Astrocyte (in vitro differentiated cells and primary cell): Measurements from ENCODE around the gene HNF4A. TPM values are rescaled to one million over a fixed set of nuclear protein-coding genes. Genes with fewer than 3 reads are reported as not detected.

Experiments
- DNase-seq: peaks from one replicate; pipeline ENCODE4 v3.0.0-alpha.2; 2010; ENCODE audit warnings: low read depth
- FAIRE-seq: peaks from 2 replicates; lab custom pipeline; 2011; peaks lifted over from hg19 to GRCh38; lab: Jason Lieb, UNC
- H2AFZ ChIP-seq: 2 replicates; pipeline ENCODE4 v1.6.0; 2012; ENCODE audit warnings: low read depth, low read length, inconsistent platforms
- H3K27ac ChIP-seq: 2 replicates; pipeline ENCODE4 v1.5.1; 2011; ENCODE audit warnings: low read depth, low read length, inconsistent platforms
- H3K27me3 ChIP-seq: 2 replicates; pipeline ENCODE4 v1.6.0; 2011; ENCODE audit warnings: low read length, inconsistent platforms; ENCODE audit not compliant: insufficient read depth
- H3K36me3 ChIP-seq: 2 replicates; pipeline ENCODE4 v1.5.1; 2011; ENCODE audit warnings: low read length, inconsistent platforms; ENCODE audit not compliant: insufficient read depth
- H3K4me1 ChIP-seq: 2 replicates; pipeline ENCODE4 v1.5.1; 2011; ENCODE audit warnings: low read length, inconsistent platforms; ENCODE audit not compliant: insufficient read depth
- H3K4me2 ChIP-seq: 2 replicates; pipeline ENCODE4 v1.6.0; 2012; ENCODE audit warnings: low read length, inconsistent platforms
- H3K4me3 ChIP-seq: 2 replicates; pipeline ENCODE4 v1.5.1; 2011; ENCODE audit warnings: low read depth, mild to moderate bottlenecking, low read length, inconsistent platforms; ENCODE audit not compliant: insufficient read depth
- H3K79me2 ChIP-seq: 2 replicates; pipeline ENCODE4 v1.6.0; 2012; ENCODE audit warnings: mild to moderate bottlenecking, low read length, inconsistent platforms; ENCODE audit not compliant: insufficient read depth
- H3K9ac ChIP-seq: 2 replicates; pipeline ENCODE4 v1.6.0; 2012; ENCODE audit warnings: mild to moderate bottlenecking, low read length, inconsistent platforms
- H3K9me3 ChIP-seq: 2 replicates; pipeline ENCODE4 v1.5.1; 2012; ENCODE audit warnings: low read depth, mild to moderate bottlenecking, low read length, inconsistent platforms; ENCODE audit not compliant: insufficient read depth
- H4K20me1 ChIP-seq: 2 replicates; pipeline ENCODE4 v1.6.0; 2012; ENCODE audit warnings: low read length, inconsistent platforms; ENCODE audit not compliant: insufficient read depth
- H3K27ac Mint-ChIP-seq: one replicate; pipeline ENCODE4 v1.8.0; 2021; ENCODE audit warnings: mild to moderate bottlenecking, mixed read lengths; ENCODE audit not compliant: unreplicated experiment
- H3K27me3 Mint-ChIP-seq: one replicate; pipeline ENCODE4 v1.8.0; 2021; ENCODE audit warnings: low read depth, mixed read lengths; ENCODE audit not compliant: unreplicated experiment
- H3K36me3 Mint-ChIP-seq: one replicate; pipeline ENCODE4 v1.8.0; 2021; ENCODE audit warnings: low read depth, mixed read lengths; ENCODE audit not compliant: unreplicated experiment
- H3K4me1 Mint-ChIP-seq: one replicate; pipeline ENCODE4 v1.8.0; 2021; ENCODE audit warnings: low read depth, mixed read lengths; ENCODE audit not compliant: unreplicated experiment
- H3K4me3 Mint-ChIP-seq: one replicate; pipeline ENCODE4 v1.8.0; 2021; ENCODE audit warnings: mild to moderate bottlenecking, moderate library complexity, mixed read lengths; ENCODE audit not compliant: unreplicated experiment
- H3K9me3 Mint-ChIP-seq: one replicate; pipeline ENCODE4 v1.8.0; 2021; ENCODE audit warnings: mild to moderate bottlenecking, mixed read lengths; ENCODE audit not compliant: unreplicated experiment
- EZH2 ChIP-seq: IDR thresholded peaks from 2 replicates; pipeline ENCODE4 v1.6.1; 2012; ENCODE audit warnings: mild to moderate bottlenecking, low read length, inconsistent platforms; ENCODE audit not compliant: insufficient read depth
- total RNA-seq: library from RNA; stranded (reverse); gene quantifications from 2 replicates; pipeline ENCODE4 v1.2.1, GENCODE V29; 2021
- TF ChIP-seq, protein P1 (sequence below): IDR thresholded peaks from 2 replicates; pipeline ENCODE4 v1.5.1; 2011; ENCODE audit warnings: low read depth, mild to moderate bottlenecking, inconsistent platforms, low read length, moderate library complexity; ENCODE audit not compliant: insufficient read depth

The HNF4A gene
- total RNA-seq, 1 donor from 2014 or later: not detected

DNA sequence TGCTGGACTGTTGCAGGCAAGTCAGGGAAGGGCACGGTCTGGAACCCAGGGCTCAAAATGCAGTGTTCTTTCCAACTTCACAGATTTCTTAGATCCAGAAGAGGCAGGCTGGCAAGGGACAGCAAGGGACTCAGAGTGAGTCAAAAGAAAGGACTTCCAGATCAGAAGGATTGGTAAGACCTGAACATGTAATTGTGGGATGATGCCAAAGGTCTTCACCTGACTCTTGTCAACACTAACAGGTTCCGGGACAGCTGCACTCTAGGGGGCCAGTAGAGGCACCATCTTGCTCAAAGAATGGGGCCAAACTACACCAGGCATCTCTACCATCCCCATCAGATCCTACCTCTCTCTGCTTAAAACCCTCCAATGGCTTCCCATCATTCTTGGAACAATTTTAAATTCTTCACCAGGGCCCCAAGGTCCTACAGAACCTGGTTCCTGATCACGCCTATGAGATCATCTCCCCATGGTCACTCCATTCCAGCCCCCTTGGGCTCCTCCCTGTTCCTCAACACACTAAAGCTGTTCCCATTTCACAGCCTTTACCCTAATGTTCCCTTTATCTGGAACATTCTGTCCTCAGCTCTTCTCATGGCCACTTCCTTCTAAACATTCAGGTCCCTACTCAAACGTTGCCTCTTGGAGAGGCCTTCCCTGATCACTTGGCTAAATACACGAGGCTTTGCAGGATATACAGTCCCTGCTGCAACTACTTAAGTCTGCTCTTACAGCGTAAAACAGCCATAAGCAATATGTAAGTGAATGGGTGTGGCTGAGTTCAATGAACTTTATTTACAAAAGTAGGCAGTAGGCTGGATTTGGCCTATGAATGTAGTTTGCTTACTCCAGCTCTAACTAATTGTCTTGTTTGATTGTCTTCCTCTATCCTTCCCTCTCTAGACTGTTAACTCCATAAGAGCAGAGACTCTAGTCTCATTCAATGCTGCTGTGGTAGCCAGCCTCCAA lies 90.5 kb downstream of the HNF4A start:
- Histone ChIP-seq H4K20me1 (no peaks in the 10 kb centered on the region), H3K4me3 (no peak overlapping the region), H2AFZ (no peak overlapping the region), H3K9ac (no peak overlapping the region), H3K9me3 (no peaks in the 10 kb centered on the region), H3K79me2 (no peaks in the 10 kb centered on the region), H3K27ac (no peak overlapping the region), H3K4me2 (no peak overlapping the region), H3K27me3 (peaks cover 17% of the 10 kb centered on the region), H3K4me1 (no peaks in the 10 kb centered on the region), H3K36me3 (no peaks in the 10 kb centered on the region)
- DNase-seq: no peak
- Mint-ChIP-seq H3K36me3 (no peaks in the 10 kb centered on the region), H3K9me3 (no peaks in the 10 kb centered on the region), H3K27ac (no peak overlapping the region), H3K4me3 (no peak overlapping the region), H3K4me1 (no peaks in the 10 kb centered on the region), H3K27me3 (peaks cover 46% of the 10 kb centered on the region)
- TF ChIP-seq, protein P1, sequence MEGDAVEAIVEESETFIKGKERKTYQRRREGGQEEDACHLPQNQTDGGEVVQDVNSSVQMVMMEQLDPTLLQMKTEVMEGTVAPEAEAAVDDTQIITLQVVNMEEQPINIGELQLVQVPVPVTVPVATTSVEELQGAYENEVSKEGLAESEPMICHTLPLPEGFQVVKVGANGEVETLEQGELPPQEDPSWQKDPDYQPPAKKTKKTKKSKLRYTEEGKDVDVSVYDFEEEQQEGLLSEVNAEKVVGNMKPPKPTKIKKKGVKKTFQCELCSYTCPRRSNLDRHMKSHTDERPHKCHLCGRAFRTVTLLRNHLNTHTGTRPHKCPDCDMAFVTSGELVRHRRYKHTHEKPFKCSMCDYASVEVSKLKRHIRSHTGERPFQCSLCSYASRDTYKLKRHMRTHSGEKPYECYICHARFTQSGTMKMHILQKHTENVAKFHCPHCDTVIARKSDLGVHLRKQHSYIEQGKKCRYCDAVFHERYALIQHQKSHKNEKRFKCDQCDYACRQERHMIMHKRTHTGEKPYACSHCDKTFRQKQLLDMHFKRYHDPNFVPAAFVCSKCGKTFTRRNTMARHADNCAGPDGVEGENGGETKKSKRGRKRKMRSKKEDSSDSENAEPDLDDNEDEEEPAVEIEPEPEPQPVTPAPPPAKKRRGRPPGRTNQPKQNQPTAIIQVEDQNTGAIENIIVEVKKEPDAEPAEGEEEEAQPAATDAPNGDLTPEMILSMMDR: no peak
- FAIRE-seq: no peak

DNA sequence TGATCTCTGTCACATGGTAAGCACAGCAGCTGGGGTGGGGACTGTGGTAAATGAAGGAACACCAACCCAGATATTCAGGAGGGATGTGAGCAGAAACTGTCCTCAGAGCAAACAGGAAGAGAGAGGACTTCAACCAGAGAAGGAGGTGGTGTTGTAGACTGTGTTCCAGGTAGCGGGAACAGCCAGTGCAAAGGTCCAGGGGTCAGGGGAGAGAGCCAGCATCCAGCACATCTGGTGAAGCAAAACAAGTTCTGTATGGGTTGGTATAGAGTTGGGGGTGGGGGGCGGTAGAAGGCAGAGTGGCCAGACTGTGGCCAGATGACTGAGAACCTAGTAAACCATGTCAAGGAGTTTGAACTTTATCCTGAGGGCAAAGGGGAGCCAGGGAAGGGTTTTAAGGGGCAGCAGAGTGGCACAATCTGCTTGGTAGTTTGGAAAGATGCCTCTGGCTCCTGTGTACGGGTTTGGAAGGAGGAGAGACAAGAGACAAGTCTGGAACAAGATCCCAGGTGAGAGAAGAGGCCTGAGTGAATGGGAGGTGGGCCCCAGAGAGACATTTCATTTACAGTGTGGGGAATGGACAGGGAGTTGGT lies 92.4 kb downstream of the HNF4A start:
- Histone ChIP-seq H3K4me1 (no peaks in the 10 kb centered on the region), H3K9me3 (no peaks in the 10 kb centered on the region), H3K4me2 (no peak overlapping the region), H4K20me1 (no peaks in the 10 kb centered on the region), H3K9ac (no peak overlapping the region), H3K36me3 (no peaks in the 10 kb centered on the region), H2AFZ (no peak overlapping the region), H3K4me3 (no peak overlapping the region), H3K27me3 (peaks cover 22% of the 10 kb centered on the region), H3K79me2 (no peaks in the 10 kb centered on the region), H3K27ac (no peak overlapping the region)
- no peak overlapping the region for H3K4me3 Mint-ChIP-seq
- no peaks in the 10 kb centered on the region for H3K9me3 Mint-ChIP-seq
- FAIRE-seq (no peak), DNase-seq (no peak)
- peaks cover 40% of the 10 kb centered on the region for H3K27me3 Mint-ChIP-seq
- H3K36me3 Mint-ChIP-seq: no peaks in the 10 kb centered on the region
- no peaks in the 10 kb centered on the region for H3K4me1 Mint-ChIP-seq
- TF ChIP-seq, protein P1: no peak
- TF ChIP-seq EZH2: no peak
- H3K27ac Mint-ChIP-seq: no peak overlapping the region
